Endothelial cell of umbilical vein (primary cell): ENCODE measurements around the gene SH3PXD2A.

Experiments used
- CTCF ChIP-seq, 2 donors: IDR thresholded peaks; 1 replicate in 1 of 2; 2 replicates in 1 of 2; pipeline ENCODE4 v1.5.1; 2011; ENCODE audit warnings: low read length in 2 of 2, mild to moderate bottlenecking in 2 of 2, moderate library complexity in 2 of 2, control low read depth in 1 of 2, inconsistent platforms in 1 of 2, low read depth in 1 of 2; ENCODE audit not compliant: insufficient read depth in 1 of 2; ENCODE audit errors: extremely low read depth in 1 of 2
- EZH2 ChIP-seq: IDR thresholded peaks from 2 replicates; pipeline ENCODE4 v1.6.1; 2012; ENCODE audit warnings: borderline replicate concordance, low read depth, mild to moderate bottlenecking, moderate library complexity, low read length, inconsistent platforms; ENCODE audit not compliant: severe bottlenecking
- GATA2 ChIP-seq: IDR thresholded peaks from 2 replicates; pipeline ENCODE4 v1.7.0; 2011; ENCODE audit warnings: low read depth, mild to moderate bottlenecking, moderate library complexity, mixed read lengths, low read length; ENCODE audit not compliant: insufficient read length, insufficient read depth
- JUN ChIP-seq: IDR thresholded peaks from 2 replicates; pipeline ENCODE4 v1.6.1; 2011; ENCODE audit warnings: borderline replicate concordance, low read depth; ENCODE audit not compliant: insufficient read length, insufficient read depth
- MAX ChIP-seq: IDR thresholded peaks from 2 replicates; pipeline ENCODE4 v1.6.1; 2011; ENCODE audit not compliant: insufficient read depth, insufficient read length
- MYC ChIP-seq: IDR thresholded peaks from one replicate; pipeline ENCODE4 v1.6.1; 2011; ENCODE audit warnings: mild to moderate bottlenecking, low read depth, low read length
- POLR2A ChIP-seq: IDR thresholded peaks from 2 replicates; pipeline ENCODE4 v1.6.1; 2012; ENCODE audit warnings: low read depth, mild to moderate bottlenecking, control low read depth, low read length
- POLR2AphosphoS5 ChIP-seq: IDR thresholded peaks from 2 replicates; pipeline ENCODE4 v1.6.1; 2012; ENCODE audit warnings: low read depth, mild to moderate bottlenecking, control low read depth, low read length, moderate library complexity; ENCODE audit not compliant: insufficient read depth

GRCh38 chr10:103703941-103704919 is 151.1 kb downstream of the SH3PXD2A start:
- TF ChIP-seq POLR2A: no peak
- TF ChIP-seq CTCF (IDR thresholded peaks at IDR 0.05; ENCODE audit: extremely low read depth in 1 of 2, insufficient read depth in 1 of 2, low read depth in 1 of 2, low read length in 2 of 2): no peak
- TF ChIP-seq JUN: no peak
- no peak for TF ChIP-seq EZH2
- no peak for TF ChIP-seq MAX
- TF ChIP-seq GATA2: no peak
- TF ChIP-seq MYC: no peak
- no peak for TF ChIP-seq POLR2AphosphoS5
